Body of pancreas (tissue), 4 donors: ENCODE data around the gene C16orf74.
A peak's percentile ranks its signal among the peaks of the same experiment; 100 is the strongest.

ENCODE experiments used
- POLR2A ChIP-seq, 3 donors: fragments of 450-650 bp; IDR thresholded peaks; one replicate each; pipeline ENCODE4 v1.6.1; 2016; ENCODE audit warnings: antibody characterized with exemption in 3 of 3, mild to moderate bottlenecking in 2 of 3
- TF ChIP-seq, protein P1 (sequence below), 7 experiments: fragments of 450-650 bp in 4 of 7; fragments of 200-600 bp in 3 of 7; sonication (generic) in 3 of 7; IDR thresholded peaks; one replicate each; pipeline ENCODE4 v1.5.1; 2016 to 2019; ENCODE audit warnings: antibody characterized with exemption in 7 of 7

GRCh38 chr16:85799497-85800320, 48.8 kb upstream of the C16orf74 start, which contains the start of the genes COX4I1 and EMC8:
- TF ChIP-seq, protein P1, sequence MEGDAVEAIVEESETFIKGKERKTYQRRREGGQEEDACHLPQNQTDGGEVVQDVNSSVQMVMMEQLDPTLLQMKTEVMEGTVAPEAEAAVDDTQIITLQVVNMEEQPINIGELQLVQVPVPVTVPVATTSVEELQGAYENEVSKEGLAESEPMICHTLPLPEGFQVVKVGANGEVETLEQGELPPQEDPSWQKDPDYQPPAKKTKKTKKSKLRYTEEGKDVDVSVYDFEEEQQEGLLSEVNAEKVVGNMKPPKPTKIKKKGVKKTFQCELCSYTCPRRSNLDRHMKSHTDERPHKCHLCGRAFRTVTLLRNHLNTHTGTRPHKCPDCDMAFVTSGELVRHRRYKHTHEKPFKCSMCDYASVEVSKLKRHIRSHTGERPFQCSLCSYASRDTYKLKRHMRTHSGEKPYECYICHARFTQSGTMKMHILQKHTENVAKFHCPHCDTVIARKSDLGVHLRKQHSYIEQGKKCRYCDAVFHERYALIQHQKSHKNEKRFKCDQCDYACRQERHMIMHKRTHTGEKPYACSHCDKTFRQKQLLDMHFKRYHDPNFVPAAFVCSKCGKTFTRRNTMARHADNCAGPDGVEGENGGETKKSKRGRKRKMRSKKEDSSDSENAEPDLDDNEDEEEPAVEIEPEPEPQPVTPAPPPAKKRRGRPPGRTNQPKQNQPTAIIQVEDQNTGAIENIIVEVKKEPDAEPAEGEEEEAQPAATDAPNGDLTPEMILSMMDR (IDR thresholded peaks at IDR 0.05) = peak in 1 of 7 experiments; percentile 12
- peak; percentile 76 to 89 (median 87) for TF ChIP-seq POLR2A (IDR thresholded peaks at IDR 0.05)
